Upper lobe of left lung (tissue), 4 donors: ENCODE results near the gene MZF1.

ENCODE experiments used
- CTCF ChIP-seq, 6 experiments: fragments of 450-650 bp in 4 of 6; fragments of 200-600 bp in 2 of 6; sonication (generic) in 2 of 6; IDR thresholded peaks; one replicate each; pipeline ENCODE4 v1.5.1; 2016 to 2019; ENCODE audit warnings: antibody characterized with exemption in 6 of 6
- EP300 ChIP-seq, 4 donors: sonication (generic); formaldehyde crosslinking; IDR thresholded peaks; one replicate each; pipeline ENCODE4 v1.5.1; 2017; ENCODE audit warnings: antibody characterized with exemption in 4 of 4, control low read depth in 2 of 4
- POLR2A ChIP-seq, 4 donors: fragments of 450-650 bp; IDR thresholded peaks; one replicate each; pipeline ENCODE4 v1.5.1; 2016 to 2017; ENCODE audit warnings: antibody characterized with exemption in 4 of 4, mild to moderate bottlenecking in 2 of 4

- TF ChIP-seq EP300 (IDR thresholded peaks at IDR 0.05) (no peak), CTCF (IDR thresholded peaks at IDR 0.05) (peak in 1 of 6 experiments; percentile 1), POLR2A (IDR thresholded peaks at IDR 0.05) (peak in 1 of 4 donors; percentile 9)
Observed at GRCh38 chr19:58520257-58520599, 52.9 kb downstream of the MZF1 start.
